Measurements from ENCODE around the gene PDLIM5.
A peak's percentile ranks its signal among the peaks of the same experiment; 100 is the strongest.

Gene PDLIM5

GRCh38 chr4:94430406-94430805 is 21.3 kb upstream of the PDLIM5 start:
- DNase-seq: no peak

GRCh38 chr4:94431388-94431787 is 20.4 kb upstream of the PDLIM5 start:
- no peak for DNase-seq

GRCh38 chr4:94434505-94434904 is 17.2 kb upstream of the PDLIM5 start:
- DNase-seq: no peak

GRCh38 chr4:94435874-94436273 is 15.9 kb upstream of the PDLIM5 start:
- DNase-seq: no peak

- DNase-seq: no peak
Observed at GRCh38 chr4:94436512-94436911, 15.2 kb upstream of the PDLIM5 start.

- no peak for DNase-seq
Observed at GRCh38 chr4:94439606-94440005, 12.1 kb upstream of the PDLIM5 start.

- no peak for DNase-seq
Observed at GRCh38 chr4:94441838-94442237, 9.9 kb upstream of the PDLIM5 start.

- DNase-seq: no peak
Observed at GRCh38 chr4:94442251-94442650, 9.5 kb upstream of the PDLIM5 start.

- DNase-seq: no peak
Observed at GRCh38 chr4:94446386-94446785, 5.4 kb upstream of the PDLIM5 start.

GRCh38 chr4:94447754-94448411 is 3.9 kb upstream of the PDLIM5 start:
- DNase-seq: no peak

GRCh38 chr4:94448815-94449375 is 2.8 kb upstream of the PDLIM5 start:
- DNase-seq: no peak

GRCh38 chr4:94451051-94451694 is 569 bp upstream of the PDLIM5 start:
- DNase-seq: no peak

- DNase-seq: peak; percentile 3
Observed at GRCh38 chr4:94452476-94453371, 982 bp downstream of the PDLIM5 start.

GRCh38 chr4:94453391-94453963 is 1.7 kb downstream of the PDLIM5 start:
- no peak for DNase-seq

GRCh38 chr4:94454405-94454804 is 2.7 kb downstream of the PDLIM5 start:
- no peak for DNase-seq

- DNase-seq: no peak
Observed at GRCh38 chr4:94455081-94455480, 3.3 kb downstream of the PDLIM5 start.

- no peak for DNase-seq
Observed at GRCh38 chr4:94457692-94458106, 6.0 kb downstream of the PDLIM5 start.

GRCh38 chr4:94458682-94459081 is 6.9 kb downstream of the PDLIM5 start:
- no peak for DNase-seq

GRCh38 chr4:94459462-94460161 is 7.9 kb downstream of the PDLIM5 start:
- no peak for DNase-seq

- DNase-seq: no peak
Observed at GRCh38 chr4:94461506-94461905, 9.8 kb downstream of the PDLIM5 start.

GRCh38 chr4:94462572-94462971 is 10.8 kb downstream of the PDLIM5 start:
- DNase-seq: no peak

GRCh38 chr4:94463771-94464170 is 12.0 kb downstream of the PDLIM5 start:
- no peak for DNase-seq

Measured in activated CD4-positive, alpha-beta T cell treated with anti-CD3 and anti-CD28 coated beads, Interleukin-2, amount 50 U/mL, for 1 hour (primary cell).